NCI-H446 (cell line): ENCODE results near the gene STRIP1.

Experiments
- DNase-seq, 2 experiments: peaks; one replicate each; lab custom pipeline; 2025; lab: John Stamatoyannopoulos, UW

Gene STRIP1

GRCh38 chr1:110034451-110035235 lies at the start of gene STRIP1:
STRIP1 (plus strand) TSS chr1:110034624; CDS start chr1:110034638, 14 bp downstream.
- peak; percentile 90 to 98 for DNase-seq

GRCh38 chr1:109985247-109986053 lies 49.0 kb upstream of the STRIP1 start:
- DNase-seq, result peak in 1 of 2 experiments; percentile 41

- no peak for DNase-seq
These were observed 48.4 kb upstream of the STRIP1 start for GRCh38 chr1:109986054-109986444.

GRCh38 chr1:109988349-109988914 lies 46.0 kb upstream of the STRIP1 start:
- DNase-seq, result no peak

GRCh38 chr1:109989506-109990301 lies 44.7 kb upstream of the STRIP1 start:
- no peak for DNase-seq

- no peak for DNase-seq
These were observed 44.1 kb upstream of the STRIP1 start for GRCh38 chr1:109990302-109990653.

GRCh38 chr1:109991400-109991925 lies 43.0 kb upstream of the STRIP1 start:
- DNase-seq, result no peak

GRCh38 chr1:109993885-109994284 lies 40.5 kb upstream of the STRIP1 start:
- DNase-seq, result peak; percentile 46 to 71

GRCh38 chr1:109994654-109995053 lies 39.8 kb upstream of the STRIP1 start:
- DNase-seq, result no peak

- DNase-seq, result no peak
These were observed 38.9 kb upstream of the STRIP1 start for GRCh38 chr1:109995536-109995935.

- DNase-seq, result no peak
These were observed 37.9 kb upstream of the STRIP1 start for GRCh38 chr1:109996476-109996875.

GRCh38 chr1:109997204-109997866 lies 37.1 kb upstream of the STRIP1 start:
- no peak for DNase-seq

GRCh38 chr1:109997867-109998229 lies 36.6 kb upstream of the STRIP1 start:
- no peak for DNase-seq

- no peak for DNase-seq
These were observed 31.7 kb upstream of the STRIP1 start for GRCh38 chr1:110002695-110003094.

- peak in 1 of 2 experiments; percentile 18 for DNase-seq
These were observed 30.5 kb upstream of the STRIP1 start for GRCh38 chr1:110003747-110004428.

GRCh38 chr1:110004583-110004982 lies 29.8 kb upstream of the STRIP1 start:
- no peak for DNase-seq

- DNase-seq, result no peak
These were observed 28.5 kb upstream of the STRIP1 start for GRCh38 chr1:110005971-110006370.

GRCh38 chr1:110006516-110006915 lies 27.9 kb upstream of the STRIP1 start:
- DNase-seq, result no peak

GRCh38 chr1:110007046-110007830 lies 27.2 kb upstream of the STRIP1 start:
- peak in 1 of 2 experiments; percentile 23 for DNase-seq
